Femur (tissue), 1 donor: Measurements from ENCODE around the gene SLC51B.
"Not testable (repeated sequence)": the region's sequence is repeated elsewhere in the genome, so short reads cannot be mapped to it uniquely, and the experiment has no call there.

Experiments
- DNase-seq: peaks from one replicate; pipeline ENCODE4 v3.0.0-alpha.2; 2017

The SLC51B gene

DNA sequence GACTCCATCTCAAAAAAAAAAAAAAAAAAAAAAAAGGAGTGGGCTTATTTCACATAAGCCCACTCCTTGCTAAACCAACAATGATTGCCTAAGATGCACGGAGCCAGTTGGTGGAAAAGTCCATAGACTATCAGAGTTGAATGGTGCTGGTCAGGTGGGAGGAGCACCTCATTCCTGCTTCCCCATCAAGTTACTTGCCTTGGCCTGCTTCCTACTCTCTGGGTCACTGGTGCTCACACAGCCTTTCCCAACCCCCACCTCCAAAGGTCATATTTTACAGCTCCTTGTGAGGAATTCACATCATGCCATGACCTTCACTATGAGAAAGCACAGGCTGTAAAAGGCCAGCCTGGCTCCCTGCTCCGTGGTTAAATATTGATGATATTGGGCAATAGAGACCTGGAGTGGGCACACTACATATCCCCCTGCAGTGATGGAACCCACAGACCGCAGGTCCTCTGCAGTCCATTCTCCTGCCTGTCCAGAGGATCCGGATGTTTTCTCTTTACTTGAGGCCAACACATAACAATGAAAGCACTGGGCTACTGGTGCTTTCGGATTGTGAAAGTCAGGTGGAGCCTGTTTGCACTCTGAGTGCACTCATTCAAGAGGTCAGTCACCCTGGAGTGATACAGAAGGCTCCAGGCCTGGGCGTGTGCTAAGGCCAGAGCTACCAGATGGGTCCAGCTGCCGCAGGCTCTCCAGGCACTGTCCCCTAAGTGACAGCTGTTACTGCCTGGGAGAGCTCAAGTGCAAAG lies at the start of gene SLC51B:
SLC51B (plus strand) TSS at position 664 of the 758 bp plus-strand sequence. CDS start 4,618 bp downstream, outside the sequence.
- DNase-seq, result no peak

DNA sequence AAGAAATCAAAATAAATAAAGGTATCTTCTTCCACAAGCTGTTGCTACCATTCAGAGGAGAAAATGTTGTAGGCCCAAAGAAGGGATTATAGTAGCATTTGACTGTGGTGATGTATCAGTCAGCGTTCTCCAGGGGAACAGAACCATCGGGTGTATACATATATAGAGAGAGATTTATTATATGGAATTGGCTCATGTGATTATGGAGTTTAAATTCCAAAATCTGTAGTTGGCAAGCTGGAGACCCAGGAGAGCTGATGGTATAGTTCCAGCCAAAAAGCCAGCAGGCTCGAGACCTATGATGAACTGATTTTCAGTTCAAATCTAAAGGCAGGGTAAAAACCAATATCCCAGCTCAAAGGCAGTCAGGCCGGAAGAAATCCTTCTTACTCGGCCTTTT lies 48.1 kb upstream of the SLC51B start:
- no peak for DNase-seq

DNA sequence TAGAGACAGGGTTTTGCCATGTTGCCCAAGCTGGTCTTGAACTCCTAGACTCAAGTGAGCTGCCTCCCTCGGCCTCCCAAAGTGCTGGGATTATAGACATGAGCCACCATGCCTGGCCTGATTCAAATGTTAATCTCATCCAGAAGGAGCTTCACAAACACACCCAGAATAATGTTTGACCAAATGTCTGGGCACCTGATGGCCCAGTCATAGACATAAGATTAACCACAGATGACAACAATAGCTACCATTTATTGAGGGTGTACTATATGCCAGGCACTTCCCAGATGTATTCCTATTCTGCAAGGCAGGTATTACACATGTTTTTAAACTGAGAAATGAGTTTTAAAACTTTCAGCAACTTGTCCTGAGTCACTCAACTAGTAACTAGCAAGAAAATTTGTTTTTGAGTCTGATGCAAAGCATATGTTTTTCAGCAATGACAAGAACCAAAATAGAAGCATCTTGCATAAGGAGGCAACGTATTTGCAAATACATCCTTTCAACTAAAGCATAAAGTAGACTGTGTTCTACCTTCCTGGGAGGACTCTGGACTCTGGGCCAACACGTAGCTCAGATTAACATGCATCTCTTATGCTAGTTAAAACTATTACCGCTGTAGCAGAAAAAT lies 47.3 kb upstream of the SLC51B start:
- DNase-seq, result no peak

DNA sequence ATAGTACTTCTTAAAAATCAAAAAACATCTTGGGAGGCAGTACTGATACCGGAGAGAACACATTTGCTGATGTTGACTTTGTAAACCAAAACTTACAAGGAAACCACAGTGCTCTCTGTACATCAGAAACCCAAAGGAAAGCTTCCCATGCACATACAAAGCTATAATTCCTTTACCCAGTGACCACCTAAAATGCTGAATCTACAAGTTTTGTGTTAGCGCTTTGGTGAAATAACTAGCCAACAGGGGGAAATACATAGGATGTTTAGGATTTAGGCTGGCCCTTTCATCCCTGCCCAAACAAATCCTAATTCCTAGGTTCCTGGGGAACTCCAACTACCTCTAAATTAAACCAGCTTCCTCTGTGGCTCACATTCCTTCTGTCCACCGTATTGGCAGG lies 40.2 kb upstream of the SLC51B start:
- DNase-seq, result no peak

DNA sequence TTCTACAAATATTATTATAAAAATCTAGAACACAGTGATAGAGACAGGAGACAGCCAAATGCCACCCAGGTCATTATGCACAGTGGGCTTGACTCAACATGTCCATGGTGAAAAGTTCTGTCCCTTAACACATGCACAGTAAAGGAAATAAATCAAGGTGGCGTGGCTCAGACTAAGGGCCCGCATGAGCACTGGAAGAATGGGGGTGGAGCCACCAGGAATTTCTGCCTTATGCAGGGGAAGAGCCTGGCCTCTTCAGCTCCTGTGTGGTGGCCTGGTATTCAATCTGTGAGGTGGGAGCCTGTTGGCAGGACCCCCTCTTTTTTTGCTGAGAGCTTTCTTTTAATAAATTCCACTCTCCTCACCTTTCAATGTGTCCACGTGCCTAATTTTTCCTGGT lies 38.3 kb upstream of the SLC51B start:
- DNase-seq, result no peak

DNA sequence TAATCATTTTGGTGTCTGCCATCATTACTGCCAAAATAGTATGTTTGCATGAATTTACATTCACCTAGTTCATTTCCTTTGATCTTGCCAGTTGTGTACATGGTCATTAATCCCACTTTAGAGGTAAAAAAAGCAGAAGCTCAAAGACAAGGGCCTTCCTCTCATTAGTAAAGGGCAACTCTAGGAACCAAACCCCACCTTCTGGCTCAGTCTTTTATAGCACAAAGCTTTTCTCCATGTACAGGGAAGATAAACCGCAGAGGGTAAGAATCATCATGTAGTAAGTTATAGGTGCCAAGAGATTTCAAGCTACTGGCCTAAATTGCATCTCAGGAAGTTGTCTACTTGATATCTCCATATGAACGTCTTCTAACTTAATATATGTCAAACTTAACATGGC lies 36.2 kb upstream of the SLC51B start:
- no peak for DNase-seq

DNA sequence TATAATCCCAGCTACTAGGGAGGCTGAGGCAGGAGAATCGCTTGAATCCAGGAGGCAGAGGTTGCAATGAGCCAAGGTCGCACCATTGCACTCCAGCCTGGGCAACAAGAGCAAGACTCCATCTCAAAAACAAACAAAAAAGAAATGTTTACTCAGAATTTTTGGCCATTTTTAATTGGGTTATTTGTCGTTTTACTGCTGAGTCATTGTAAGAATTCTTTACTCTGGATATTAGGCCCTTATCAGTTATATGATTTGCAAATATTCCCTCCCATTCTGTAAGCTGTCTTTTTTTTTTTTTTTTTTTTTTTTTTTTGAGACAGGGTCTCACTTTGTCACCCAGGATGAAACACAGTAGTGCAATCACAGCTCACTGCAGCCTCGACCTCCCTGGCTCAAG lies 34.0 kb upstream of the SLC51B start:
- not testable (repeated sequence) for DNase-seq

DNA sequence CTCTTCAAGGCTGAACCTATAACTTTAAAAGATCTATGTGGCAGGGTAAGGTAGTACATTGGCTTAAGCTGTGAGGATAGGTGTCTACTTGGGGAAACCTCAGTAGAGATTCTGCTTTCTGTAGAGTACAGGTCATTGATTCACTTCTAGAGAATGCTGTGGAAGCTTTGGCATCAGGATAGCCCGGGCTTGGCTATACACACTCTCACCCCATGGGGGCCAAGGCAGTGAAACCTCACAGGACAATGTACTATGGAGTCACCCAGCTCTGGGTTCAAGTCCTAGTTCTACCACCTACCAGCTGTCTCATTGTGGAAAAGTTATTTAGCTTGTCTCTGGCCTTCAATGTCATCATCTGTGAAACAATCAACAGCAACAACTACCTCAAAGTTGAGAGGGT lies 24.8 kb upstream of the SLC51B start:
- no peak for DNase-seq

DNA sequence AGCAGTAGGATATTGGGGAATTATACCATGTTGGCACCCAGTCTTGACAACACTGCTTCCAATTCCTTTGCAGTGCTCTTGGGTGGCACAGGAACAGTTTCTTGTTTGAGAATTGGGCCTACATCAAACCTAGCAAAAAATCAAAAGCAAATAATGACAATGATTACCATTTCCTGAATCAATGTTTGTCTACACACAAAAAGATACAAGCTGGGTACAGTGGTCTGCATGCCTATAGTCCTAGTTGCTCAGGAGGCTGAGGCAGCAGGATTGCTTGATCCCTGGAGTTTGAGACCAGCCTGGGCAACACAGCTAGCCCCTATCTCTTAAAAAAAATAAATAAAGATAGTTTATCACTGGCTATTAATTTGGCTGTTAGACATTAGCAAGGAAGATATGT lies 23.7 kb upstream of the SLC51B start:
- DNase-seq, result no peak

DNA sequence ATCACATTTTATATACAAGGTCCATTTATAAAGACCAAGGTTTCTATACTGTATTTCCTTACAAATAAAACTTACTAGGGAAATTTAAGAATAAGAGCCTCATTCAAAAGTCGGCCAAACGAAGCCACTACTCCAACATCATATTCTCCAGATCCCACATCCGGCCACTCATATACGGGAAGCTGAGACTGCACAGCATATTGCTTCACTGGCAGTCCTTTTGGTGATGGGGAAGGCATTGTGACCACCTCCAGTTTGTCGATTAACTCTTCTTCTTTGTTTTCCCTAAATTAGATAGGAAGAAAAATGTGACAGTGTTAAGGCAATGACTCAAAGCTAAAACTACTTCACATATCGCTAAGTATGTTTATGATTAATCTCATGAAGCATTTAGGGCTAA lies 18.4 kb upstream of the SLC51B start:
- no peak for DNase-seq

DNA sequence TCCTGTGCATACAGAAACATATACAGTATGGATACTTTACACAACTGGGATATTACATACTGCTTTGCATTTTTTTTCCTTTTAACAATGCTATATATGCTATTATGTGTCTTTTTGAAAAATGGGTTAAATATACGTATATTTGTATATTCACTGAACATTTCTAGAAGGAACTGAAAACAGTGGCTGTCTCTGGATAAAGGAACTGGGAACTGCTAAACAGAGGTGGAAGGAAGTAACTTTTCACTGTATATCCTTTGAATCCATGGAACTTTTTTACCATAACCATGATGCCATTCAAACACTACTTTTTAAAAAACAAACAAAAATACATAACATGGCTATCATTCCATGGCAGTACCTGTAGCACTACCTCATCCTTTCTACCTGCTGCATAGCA lies 17.6 kb upstream of the SLC51B start:
- DNase-seq, result no peak

DNA sequence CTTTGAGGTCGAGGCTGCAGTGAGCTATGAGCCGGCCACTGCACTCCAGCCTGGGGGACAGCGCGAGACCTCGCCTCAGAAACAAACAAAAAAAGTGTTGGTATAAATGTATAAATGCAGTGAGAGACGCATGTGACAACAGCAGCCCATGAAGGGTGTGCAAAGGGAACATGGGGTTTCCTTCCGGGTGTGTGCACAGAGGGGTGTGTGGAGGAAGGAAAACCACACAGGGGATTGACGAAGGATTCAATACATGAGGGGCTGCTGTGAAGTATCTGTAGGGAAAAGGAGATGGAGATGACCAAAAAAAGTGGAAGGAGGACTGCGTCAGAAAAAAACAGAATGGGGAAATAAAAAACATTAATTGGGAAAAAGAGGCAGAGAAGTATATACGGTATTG lies 16.8 kb upstream of the SLC51B start:
- no peak for DNase-seq

DNA sequence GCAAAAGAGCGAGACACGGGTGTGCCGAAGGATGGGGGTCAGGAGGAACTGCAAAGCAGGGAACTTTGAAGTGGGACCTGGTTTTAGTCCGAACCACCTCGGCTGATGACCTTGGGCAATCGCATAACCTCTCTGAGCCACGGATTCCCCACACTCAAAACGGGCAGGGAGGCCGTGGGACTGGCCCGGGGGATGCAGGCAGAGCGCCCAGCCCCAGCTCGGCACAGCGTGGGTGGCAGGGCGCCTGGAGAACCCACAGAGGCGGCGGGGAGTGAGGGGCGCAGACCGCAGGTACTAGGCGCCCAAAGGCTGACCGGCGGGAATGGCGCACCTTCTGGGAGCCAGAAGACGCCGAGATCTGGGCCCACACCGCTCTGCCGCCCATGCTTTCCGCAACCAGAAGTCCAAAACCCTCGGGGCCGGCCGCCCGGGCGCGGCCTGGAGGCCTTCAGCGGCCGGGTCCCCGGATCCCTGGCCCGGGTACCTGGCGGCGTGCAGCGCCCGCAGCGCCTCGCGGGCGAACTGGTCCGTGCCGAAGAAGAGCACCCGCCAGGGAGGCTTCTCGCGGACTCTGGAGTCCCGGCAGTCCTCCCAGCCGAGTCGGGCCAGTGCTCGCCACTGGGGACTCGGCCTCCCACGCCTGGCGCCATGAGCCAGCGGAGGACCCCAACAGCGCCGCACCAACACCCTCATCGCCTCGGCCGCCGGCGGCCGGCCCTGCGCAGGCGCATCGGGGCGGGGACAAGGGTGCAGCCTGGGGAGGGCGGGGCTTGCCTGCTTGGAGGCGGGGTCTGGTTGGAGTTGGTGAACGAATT lies 16.1 kb upstream of the SLC51B start, which contains the start of gene MTFMT:
MTFMT (minus strand) TSS at position 719 of the 815 bp plus-strand sequence; CDS start at position 693, 26 bp downstream.
- peak; percentile 95 for DNase-seq

DNA sequence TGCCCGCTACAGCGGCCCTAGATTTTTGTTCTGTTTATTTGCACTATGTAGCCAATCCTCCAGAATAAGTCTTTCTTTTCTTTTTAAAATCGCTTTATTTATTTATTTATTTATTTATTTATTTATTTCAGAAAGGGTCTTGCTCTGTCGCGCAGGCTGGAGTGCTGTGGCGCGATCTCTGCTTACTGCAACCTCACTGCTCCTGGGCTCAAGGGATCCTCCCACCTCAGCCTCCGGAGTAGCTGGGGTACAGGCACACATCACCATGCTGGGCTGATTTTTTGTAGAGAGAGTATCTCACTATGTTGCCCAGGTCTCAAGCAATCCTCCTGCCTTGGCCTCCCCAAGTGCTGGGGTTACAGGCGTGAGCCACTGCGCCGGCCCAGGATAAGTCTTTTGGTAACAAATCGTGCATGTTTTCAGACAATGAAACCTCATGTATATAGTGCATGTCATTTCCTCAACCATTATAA lies 15.4 kb upstream of the SLC51B start:
- DNase-seq, result no peak

DNA sequence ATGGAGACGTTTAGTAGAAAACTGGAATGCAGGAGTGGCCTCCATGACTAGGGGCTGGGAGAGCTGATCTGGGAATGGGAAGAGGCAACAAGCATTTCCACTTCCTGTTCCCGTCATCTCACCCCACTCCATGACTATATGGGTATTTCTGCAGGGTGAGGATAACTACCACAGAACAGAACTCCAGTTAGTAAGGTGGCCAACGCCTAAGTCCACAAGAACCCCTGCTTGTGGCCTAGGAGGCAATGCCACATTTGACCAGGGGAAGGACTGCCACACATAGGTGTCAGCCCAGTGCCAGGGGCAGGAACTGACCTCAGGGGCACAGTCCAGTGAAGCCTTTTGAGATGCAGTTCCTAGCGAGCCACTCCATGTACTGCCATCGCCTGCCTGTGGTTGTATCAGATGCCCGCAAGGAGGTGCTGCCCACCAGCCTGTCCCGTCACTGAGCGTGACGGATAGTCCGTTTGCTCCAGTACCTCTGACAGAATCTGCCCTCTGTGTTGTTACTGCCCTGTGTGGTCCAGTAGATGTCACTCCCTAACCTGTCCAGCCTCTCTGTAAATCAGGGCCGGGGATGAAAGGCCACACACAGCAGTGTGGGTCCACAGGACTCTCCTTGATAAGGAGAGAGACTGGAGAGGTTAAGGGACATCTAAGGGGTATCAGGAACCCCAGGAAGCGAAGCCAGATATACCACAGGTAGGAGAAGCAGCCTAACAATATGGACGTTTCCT lies 12.2 kb upstream of the SLC51B start:
- peak; percentile 58 for DNase-seq

DNA sequence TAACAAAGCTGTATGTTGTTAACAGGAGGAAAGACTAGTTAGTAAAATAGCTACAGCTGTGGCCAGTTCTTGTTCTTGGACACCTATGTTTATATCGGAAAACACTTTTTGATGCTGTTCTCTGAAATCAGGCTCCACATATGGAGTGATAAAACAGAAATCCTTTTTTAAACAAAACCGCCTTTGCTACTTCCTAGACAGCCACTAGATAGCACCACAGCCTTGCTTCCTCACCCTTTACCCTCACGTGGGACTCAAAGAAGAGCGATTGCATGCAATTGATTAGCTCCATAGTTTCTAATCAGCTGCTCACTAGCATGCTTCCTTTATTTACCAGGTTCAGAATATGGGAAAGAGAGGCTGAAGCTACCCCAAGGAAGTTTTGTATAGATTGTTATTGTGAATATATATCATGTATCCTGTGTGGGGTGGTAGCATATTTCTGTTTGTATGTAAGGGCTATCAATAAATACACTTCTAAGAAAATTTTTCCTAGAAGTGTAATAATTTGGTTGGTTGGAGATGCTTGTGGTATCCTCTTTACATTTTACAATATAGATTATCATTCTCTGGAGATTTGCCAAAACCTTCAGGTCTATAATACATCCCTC lies 11.4 kb upstream of the SLC51B start:
- DNase-seq, result no peak

DNA sequence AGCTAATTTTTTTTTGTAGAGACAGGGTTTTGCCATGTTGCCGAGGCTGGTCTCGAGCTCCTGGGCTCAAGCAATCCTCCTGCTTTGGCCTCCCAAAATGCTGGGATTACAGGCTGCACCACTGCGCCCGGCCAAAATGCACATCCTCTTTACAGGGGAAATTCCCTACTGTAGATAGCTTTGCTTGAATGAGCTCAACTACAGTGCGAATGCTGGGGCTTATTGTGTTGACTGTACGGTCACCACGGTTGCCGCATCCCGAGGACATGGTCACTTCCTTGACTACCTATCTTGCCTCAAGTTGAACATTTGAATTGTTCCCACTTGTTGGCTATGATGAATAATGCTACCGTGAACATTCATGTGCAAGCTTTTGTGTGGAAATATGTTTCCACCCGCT lies 10.5 kb upstream of the SLC51B start:
- no peak for DNase-seq

DNA sequence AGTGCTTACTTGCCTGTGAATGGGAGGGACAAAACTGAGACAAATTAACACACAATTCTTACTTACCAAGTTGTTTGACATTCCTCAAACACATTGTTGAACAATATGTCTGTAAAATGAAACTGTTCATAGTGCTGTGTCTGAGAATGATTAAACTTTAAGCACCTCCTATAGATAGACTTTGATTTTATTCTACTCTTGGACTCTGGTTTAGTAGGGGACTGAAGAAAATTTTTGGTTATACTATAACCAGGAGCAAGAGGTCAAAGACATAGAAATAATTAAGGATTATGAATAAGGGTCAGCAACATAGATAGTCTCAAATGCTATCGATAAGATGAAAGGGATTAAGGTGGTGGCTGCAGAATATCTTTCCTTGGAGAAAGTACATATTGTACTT lies 7.9 kb upstream of the SLC51B start:
- DNase-seq, result no peak

DNA sequence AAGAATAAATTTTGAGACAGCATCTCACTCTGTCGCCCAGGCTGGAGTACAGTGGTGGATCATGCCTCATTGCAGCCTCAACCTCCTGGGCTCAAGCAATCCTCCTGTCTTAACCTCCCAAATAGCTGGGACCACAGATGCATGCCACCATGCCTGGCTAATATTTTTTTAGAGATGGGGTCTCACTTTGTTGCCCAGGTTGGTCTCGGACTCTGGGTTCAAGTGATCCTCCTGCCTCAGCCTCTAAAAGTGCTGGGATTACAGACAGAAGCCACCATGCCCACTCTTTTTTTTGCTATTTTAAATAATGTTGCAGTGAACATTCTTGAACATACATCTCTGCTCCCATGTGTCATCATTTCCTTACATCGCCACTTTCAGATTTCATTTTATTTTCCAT lies 6.8 kb upstream of the SLC51B start:
- DNase-seq, result no peak

DNA sequence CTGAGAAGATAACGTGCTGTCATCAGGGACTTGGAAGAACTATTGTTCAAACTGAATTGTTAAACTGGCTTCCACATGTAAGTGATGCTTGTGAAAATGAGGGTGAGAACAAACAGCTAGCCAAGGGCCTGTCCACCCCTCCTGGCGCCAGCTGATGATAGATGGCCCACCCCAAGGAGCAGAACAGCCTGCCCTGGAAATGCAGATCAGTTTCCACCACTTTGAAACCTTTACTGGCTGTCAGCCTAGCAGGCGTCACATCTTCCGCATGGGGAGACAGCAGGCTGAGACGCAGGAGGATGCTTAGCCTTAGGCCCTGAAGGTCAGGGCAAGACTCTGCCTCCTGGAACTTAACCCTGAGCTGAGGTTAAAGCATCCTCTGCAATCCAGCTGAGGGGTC lies 6.4 kb upstream of the SLC51B start:
- no peak for DNase-seq

DNA sequence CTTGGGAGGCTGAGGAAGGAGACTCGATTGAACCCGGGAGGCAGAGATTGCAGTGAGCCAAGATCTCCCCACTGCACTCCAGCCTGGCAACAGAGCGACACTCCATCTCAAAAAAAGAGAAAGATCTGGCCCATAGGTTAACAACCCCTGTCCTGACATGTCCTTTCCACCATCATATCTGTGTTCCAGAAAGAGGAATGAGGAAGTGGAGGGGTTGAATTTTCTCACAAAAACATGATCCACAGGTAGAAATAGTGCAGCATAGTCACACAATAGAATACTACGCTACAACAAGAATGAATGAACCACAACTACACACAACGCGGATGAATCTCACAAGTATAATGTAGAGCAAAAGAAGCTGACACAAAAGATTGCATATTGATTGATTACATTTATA lies 4.7 kb upstream of the SLC51B start:
- no peak for DNase-seq

DNA sequence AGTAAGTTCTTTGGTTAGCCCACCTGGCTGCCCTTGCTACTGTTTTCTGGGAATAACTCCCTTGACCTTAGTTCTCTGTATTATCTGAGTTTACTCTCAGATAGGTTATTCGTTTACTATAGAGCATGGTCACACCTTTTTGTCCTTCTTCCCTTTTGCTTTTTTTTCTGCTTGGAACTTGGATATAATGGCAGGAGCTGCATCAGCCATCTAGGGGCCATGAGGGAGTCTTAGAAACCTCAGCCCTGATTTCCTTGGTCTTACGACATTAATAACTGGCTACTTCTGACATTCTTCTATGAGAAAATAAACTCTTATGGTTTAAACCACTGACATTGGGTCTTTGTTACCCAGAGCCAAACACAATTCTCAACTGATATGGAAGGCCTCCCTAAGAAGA lies 3.4 kb upstream of the SLC51B start:
- no peak for DNase-seq
